CD4-positive, alpha-beta T cell (primary cell): ENCODE results near the gene WDR5B. TPM values are rescaled to one million over a fixed set of nuclear protein-coding genes. Genes with fewer than 3 reads are reported as not detected.

Experiments used
- ATAC-seq: fragments of 200-7000 bp; cut with Tn5 transposase; one replicate; pipeline ENCODE4 v1.10.0; 2022; ENCODE audit warnings: mild to moderate bottlenecking; ENCODE audit not compliant: poor library complexity
- CTCF ChIA-PET: fragments of 350-600 bp; sonication (Branson Sonifier 250); formaldehyde crosslinking; loops from one replicate; lab custom pipeline; 2021; ENCODE audit warnings: antibody characterized with exemption, inconsistent platforms; lab: Charles Lee
- POLR2A ChIA-PET: fragments of 350-600 bp; sonication (Branson Sonifier 250); formaldehyde crosslinking; loops from one replicate; lab custom pipeline; 2021; ENCODE audit warnings: antibody characterized with exemption, inconsistent platforms; lab: Charles Lee
- DNase-seq, 14 experiments: peaks; one replicate each; pipeline ENCODE4 v3.0.0-alpha.2; 2013 to 2020; ENCODE audit warnings: mixed read lengths in 2 of 14
- H3K27ac ChIP-seq, 2 donors: one replicate each; pipeline versions ENCODE4 v1.5.1 to v1.7.0; 2013; ENCODE audit warnings: low read length in 2 of 2, low read depth in 1 of 2, mild to moderate bottlenecking in 1 of 2
- H3K27me3 ChIP-seq, 2 experiments: 1 replicate in 1 of 2; 2 replicates in 1 of 2; pipeline versions ENCODE4 v1.6.1 to v1.7.0; 2013; ENCODE audit warnings: low read length in 2 of 2, control low read depth in 1 of 2, mild to moderate bottlenecking in 1 of 2, moderate library complexity in 1 of 2; ENCODE audit not compliant: insufficient read depth in 2 of 2, control insufficient read depth in 1 of 2
- H3K36me3 ChIP-seq: one replicate; pipeline ENCODE4 v1.6.1; 2013; ENCODE audit warnings: low read length, control low read depth; ENCODE audit not compliant: insufficient read depth
- H3K4me1 ChIP-seq: one replicate; pipeline ENCODE4 v1.6.1; 2013; ENCODE audit warnings: low read length, control low read depth; ENCODE audit not compliant: insufficient read depth
- H3K4me3 ChIP-seq: one replicate; pipeline ENCODE4 v1.5.1; 2013; ENCODE audit warnings: mild to moderate bottlenecking, low read length, moderate library complexity
- H3K9me3 ChIP-seq, 2 experiments: 1 replicate in 1 of 2; 2 replicates in 1 of 2; pipeline versions ENCODE4 v1.6.1 to v1.7.0; 2013; ENCODE audit warnings: low read length in 2 of 2, mild to moderate bottlenecking in 2 of 2, control low read depth in 1 of 2, moderate library complexity in 1 of 2; ENCODE audit not compliant: control insufficient read depth in 1 of 2, insufficient read depth in 1 of 2
- H3K27ac Mint-ChIP-seq: one replicate; pipeline ENCODE4 v1.8.0; 2020; ENCODE audit warnings: mixed read lengths
- H3K27me3 Mint-ChIP-seq: one replicate; pipeline ENCODE4 v1.8.0; 2021; ENCODE audit warnings: mixed read lengths
- H3K36me3 Mint-ChIP-seq: one replicate; pipeline ENCODE4 v1.8.0; 2021; ENCODE audit warnings: low read depth, mixed read lengths
- H3K4me1 Mint-ChIP-seq: one replicate; pipeline ENCODE4 v1.8.0; 2021; ENCODE audit warnings: low read depth, mixed read lengths
- H3K4me3 Mint-ChIP-seq: one replicate; pipeline ENCODE4 v1.8.0; 2020; ENCODE audit warnings: mild to moderate bottlenecking, mixed read lengths
- H3K9me3 Mint-ChIP-seq: one replicate; pipeline ENCODE4 v1.8.0; 2020; ENCODE audit warnings: mixed read lengths
- CTCF ChIP-seq: fragments of 200-600 bp; IDR thresholded peaks from one replicate; pipeline ENCODE4 v1.8.0; 2022; ENCODE audit warnings: antibody characterized with exemption, mild to moderate bottlenecking
- intact Hi-C, 2 experiments: fragments of 100-400 bp; cut with DNase I in 1 of 2; cut with micrococcal nuclease in 1 of 2; formaldehyde crosslinking; loops; one replicate each; pipeline versions ENCODE4 v1.15.1 to v1.9.0; 2023 to 2025; cut with DNase I, micrococcal nuclease
- total RNA-seq, 174 experiments: library from RNA in 2 of 174; stranded (reverse) in 2 of 174; gene quantifications; one replicate each; pipeline ENCODE4 v1.2.3 and lab custom pipeline; 2021 to 2026

Gene WDR5B
- total RNA-seq, 2 experiments from 2014 or later, result 2.3 to 2.4 TPM

- no peak overlapping the region for H3K4me3 ChIP-seq
- peaks cover 8% of the 10 kb centered on the region for H3K4me1 Mint-ChIP-seq
- H3K9me3 Mint-ChIP-seq, result peaks cover 5% of the 10 kb centered on the region
- H3K27ac ChIP-seq, result no peak overlapping the region
- intact Hi-C loops, result no loop called here
- H3K36me3 ChIP-seq, result peaks cover 70% of the 10 kb centered on the region
- no peaks in the 10 kb centered on the region for H3K4me1 ChIP-seq
- DNase-seq (no peak), ATAC-seq (no peak)
- peak overlapping the region; percentile 68 for H3K27ac Mint-ChIP-seq
- H3K4me3 Mint-ChIP-seq, result no peak overlapping the region
- ChIA-PET CTCF (no interaction called here), POLR2A (interaction anchor here (1.2 kb wide), 1 partner anchor 11 kb away, joined by 5 read pairs; no protein-coding TSS in a partner anchor)
- TF ChIP-seq CTCF, result no peak
- no peaks in the 10 kb centered on the region for H3K27me3 ChIP-seq
- peaks cover 4 to 5% of the 10 kb centered on the region in 2 experiments for H3K9me3 ChIP-seq
- peaks cover 92% of the 10 kb centered on the region for H3K36me3 Mint-ChIP-seq
- no peaks in the 10 kb centered on the region for H3K27me3 Mint-ChIP-seq
Measured at GRCh38 chr3:122427857-122428471, 12.1 kb upstream of the WDR5B start.

- DNase-seq, result no peak
- ChIA-PET CTCF (no interaction called here), POLR2A (interaction anchor here (0.6 to 1.0 kb wide), 2 partner anchors 10 to 15 kb away, joined by 3 read pairs; no protein-coding TSS in a partner anchor)
- Mint-ChIP-seq H3K4me1 (peaks cover 23% of the 10 kb centered on the region), H3K4me3 (no peak overlapping the region), H3K9me3 (no peaks in the 10 kb centered on the region), H3K27ac (peak overlapping the region; percentile 27), H3K36me3 (peaks cover 70% of the 10 kb centered on the region), H3K27me3 (no peaks in the 10 kb centered on the region)
- Histone ChIP-seq H3K4me1 (peaks cover 5% of the 10 kb centered on the region), H3K27ac (no peak overlapping the region), H3K36me3 (peaks cover 44% of the 10 kb centered on the region), H3K27me3 (no peaks in the 10 kb centered on the region), H3K4me3 (no peak overlapping the region), H3K9me3 (no peaks in the 10 kb centered on the region)
- intact Hi-C loops, result no loop called here
- TF ChIP-seq CTCF, result no peak
- ATAC-seq, result no peak
Measured at GRCh38 chr3:122421836-122422235, 6.0 kb upstream of the WDR5B start.

GRCh38 chr3:122421101-122421500, 5.2 kb upstream of the WDR5B start:
- Histone ChIP-seq H3K4me1 (peaks cover 6% of the 10 kb centered on the region), H3K9me3 (no peaks in the 10 kb centered on the region), H3K27me3 (no peaks in the 10 kb centered on the region), H3K27ac (no peak overlapping the region), H3K4me3 (no peak overlapping the region), H3K36me3 (peaks cover 37% of the 10 kb centered on the region)
- ChIA-PET POLR2A (interaction anchor here (0.6 to 1.0 kb wide), 2 partner anchors 11 to 15 kb away, joined by 3 read pairs; no protein-coding TSS in a partner anchor), CTCF (interaction anchor here (1.2 kb wide), 1 partner anchor 28 kb away, joined by 3 read pairs; no protein-coding TSS in a partner anchor)
- intact Hi-C loops, result no loop called here
- TF ChIP-seq CTCF, result no peak
- H3K4me1 Mint-ChIP-seq, result peaks cover 30% of the 10 kb centered on the region
- H3K27me3 Mint-ChIP-seq, result no peaks in the 10 kb centered on the region
- ATAC-seq (no peak), DNase-seq (no peak)
- no peak overlapping the region for H3K4me3 Mint-ChIP-seq
- peaks cover 70% of the 10 kb centered on the region for H3K36me3 Mint-ChIP-seq
- H3K9me3 Mint-ChIP-seq, result no peaks in the 10 kb centered on the region
- no peak overlapping the region for H3K27ac Mint-ChIP-seq
